GM12878 (cell line): ENCODE results near the gene CD69. TPM values are rescaled to one million over a fixed set of nuclear protein-coding genes. Genes with fewer than 3 reads are reported as not detected.

Source experiments
- BHLHE40 ChIP-seq, 2 experiments: fragments of 450-650 bp in 1 of 2; IDR thresholded peaks; 2 replicates each; pipeline ENCODE4 v1.6.1; 2011 to 2017; ENCODE audit warnings: low read depth in 2 of 2, borderline replicate concordance in 1 of 2, improper control_type of control experiment in 1 of 2, low read length in 1 of 2, mild to moderate bottlenecking in 1 of 2
- BMI1 ChIP-seq: fragments of 450-650 bp; IDR thresholded peaks from 2 replicates; pipeline ENCODE4 v1.6.1; 2016; ENCODE audit warnings: mild to moderate bottlenecking, moderate library complexity, borderline replicate concordance
- CREM ChIP-seq: IDR thresholded peaks from 2 replicates; pipeline ENCODE4 v1.6.1; 2014; ENCODE audit warnings: antibody characterized with exemption, low read depth
- EED ChIP-seq: sonication (generic); IDR thresholded peaks from 2 replicates; pipeline ENCODE4 v1.6.1; 2016; ENCODE audit warnings: antibody characterized with exemption, low read depth
- FOXM1 ChIP-seq: IDR thresholded peaks from 2 replicates; pipeline ENCODE4 v1.6.1; 2012; ENCODE audit warnings: low read depth, mild to moderate bottlenecking, inconsistent platforms, low read length, moderate library complexity
- IRF4 ChIP-seq: IDR thresholded peaks from 2 replicates; pipeline ENCODE4 v1.6.1; 2011; ENCODE audit warnings: low read depth, low read length
- KDM1A ChIP-seq: fragments of 200-600 bp; sonication (generic); IDR thresholded peaks from 2 replicates; pipeline ENCODE4 v1.6.1; 2016; ENCODE audit warnings: borderline replicate concordance
- NBN ChIP-seq: fragments of 450-650 bp; IDR thresholded peaks from 2 replicates; pipeline ENCODE4 v1.6.1; 2016
- NR2F1 ChIP-seq: fragments of 450-650 bp; conservative IDR thresholded peaks from 2 replicates; pipeline ENCODE4 v1.6.1; 2017; ENCODE audit warnings: mild to moderate bottlenecking
- RB1 ChIP-seq: fragments of 450-650 bp; formaldehyde crosslinking; IDR thresholded peaks from 2 replicates; pipeline ENCODE4 v1.6.1; 2017; ENCODE audit warnings: mild to moderate bottlenecking, borderline replicate concordance
- RUNX3 ChIP-seq: IDR thresholded peaks from 2 replicates; pipeline ENCODE4 v1.6.1; 2012; ENCODE audit warnings: low read length, inconsistent platforms
- SMC3 ChIP-seq: IDR thresholded peaks from 2 replicates; pipeline ENCODE4 v1.6.1; 2011; ENCODE audit warnings: low read length, improper control_type of control experiment, borderline replicate concordance
- SPI1 ChIP-seq: IDR thresholded peaks from 2 replicates; pipeline ENCODE4 v1.6.1; 2011; ENCODE audit warnings: low read depth, mild to moderate bottlenecking, low read length, moderate library complexity, borderline replicate concordance; ENCODE audit not compliant: insufficient read depth
- TBL1XR1 ChIP-seq: IDR thresholded peaks from 2 replicates; pipeline ENCODE4 v1.6.1; 2012; ENCODE audit warnings: low read depth, low read length, improper control_type of control experiment
- TCF12 ChIP-seq: IDR thresholded peaks from 2 replicates; pipeline ENCODE4 v1.6.1; 2011; ENCODE audit warnings: low read depth, mild to moderate bottlenecking, low read length
- TCF3 ChIP-seq: IDR thresholded peaks from 2 replicates; pipeline ENCODE4 v1.6.1; 2012; ENCODE audit warnings: low read depth, mild to moderate bottlenecking, low read length, borderline replicate concordance; ENCODE audit not compliant: insufficient read depth
- polyA plus RNA-seq, 11 experiments: library from polyadenylated mRNA; depleted of rRNA in 4 of 11; unstranded in 6 of 11; stranded (reverse) in 5 of 11; fragments of >200 nt; fragmentation: Nextera tagmentation in 4 of 11; fragmentation: Illumina TruSeq in 1 of 11; extraction: Ambion mirVana in 4 of 11; extraction: Trizol in 1 of 11; gene quantifications; 1 replicate in 1 of 11; 2 replicates in 10 of 11; pipeline versions ENCODE4 v1.2.1 to v1.2.3, GENCODE V29; 2011 to 2016; ENCODE audit warnings: inconsistent platforms in 2 of 11, missing spikeins in 2 of 11, low read depth in 1 of 11
- total RNA-seq, 4 experiments: library from RNA; depleted of rRNA in 3 of 4; stranded (reverse); fragments of >200 nt in 3 of 4; fragmentation: Illumina TruSeq in 1 of 4; extraction: Trizol in 1 of 4; gene quantifications; 2 replicates each; pipeline versions ENCODE4 v1.2.1 to v1.2.3, GENCODE V29; 2013 to 2021
- TF ChIP-seq, protein P1 (sequence below): fragments of 450-650 bp; IDR thresholded peaks from 2 replicates; pipeline ENCODE4 v1.6.1; 2017; ENCODE audit warnings: mild to moderate bottlenecking, low read depth, inconsistent platforms; ENCODE audit not compliant: poor library complexity, severe bottlenecking
- TF ChIP-seq, protein P2 (sequence below): fragments of 450-650 bp; IDR thresholded peaks from 2 replicates; pipeline ENCODE4 v1.6.1; 2017; ENCODE audit warnings: mild to moderate bottlenecking, moderate library complexity
- TF ChIP-seq, protein P3 (sequence below), 3 experiments: IDR thresholded peaks in 2 of 3; conservative IDR thresholded peaks in 1 of 3; 2 replicates each; pipeline ENCODE4 v1.5.1; 2011; ENCODE audit warnings: low read depth in 3 of 3, low read length in 3 of 3, mild to moderate bottlenecking in 3 of 3, control low read depth in 2 of 3, moderate library complexity in 2 of 3, inconsistent platforms in 1 of 3, mixed read lengths in 1 of 3; ENCODE audit not compliant: control insufficient read depth in 2 of 3, insufficient read depth in 1 of 3; ENCODE audit errors: extremely low read depth in 1 of 3

The CD69 gene
- total and polyA plus RNA-seq, 10 of the 15 experiments (the other 5 are each of a cell fraction or from before 2014, with no cell fraction given): 7.3 to 156 (median 15.0) TPM

GRCh38 chr12:9797722-9798619 is 37.3 kb upstream of the CD69 start (continued):
- TF ChIP-seq, protein P1, sequence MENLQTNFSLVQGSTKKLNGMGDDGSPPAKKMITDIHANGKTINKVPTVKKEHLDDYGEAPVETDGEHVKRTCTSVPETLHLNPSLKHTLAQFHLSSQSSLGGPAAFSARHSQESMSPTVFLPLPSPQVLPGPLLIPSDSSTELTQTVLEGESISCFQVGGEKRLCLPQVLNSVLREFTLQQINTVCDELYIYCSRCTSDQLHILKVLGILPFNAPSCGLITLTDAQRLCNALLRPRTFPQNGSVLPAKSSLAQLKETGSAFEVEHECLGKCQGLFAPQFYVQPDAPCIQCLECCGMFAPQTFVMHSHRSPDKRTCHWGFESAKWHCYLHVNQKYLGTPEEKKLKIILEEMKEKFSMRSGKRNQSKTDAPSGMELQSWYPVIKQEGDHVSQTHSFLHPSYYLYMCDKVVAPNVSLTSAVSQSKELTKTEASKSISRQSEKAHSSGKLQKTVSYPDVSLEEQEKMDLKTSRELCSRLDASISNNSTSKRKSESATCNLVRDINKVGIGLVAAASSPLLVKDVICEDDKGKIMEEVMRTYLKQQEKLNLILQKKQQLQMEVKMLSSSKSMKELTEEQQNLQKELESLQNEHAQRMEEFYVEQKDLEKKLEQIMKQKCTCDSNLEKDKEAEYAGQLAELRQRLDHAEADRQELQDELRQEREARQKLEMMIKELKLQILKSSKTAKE: peak; percentile 57
- TF ChIP-seq KDM1A (no peak), TCF12 (peak; percentile 93), SMC3 (peak; percentile 99), BMI1 (no peak), EED (0 out of 2 replicates have a peak, but pooled peaks have one; percentile 16), TBL1XR1 (peak; percentile 68), IRF4 (peak; percentile 71; the same call in 1 of the 2 replicates), NBN (peak; percentile 85; the same call in 1 of the 2 replicates), RUNX3 (peak; percentile 80), RB1 (peak; percentile 27; the same call in 1 of the 2 replicates), FOXM1 (0 out of 2 replicates have a peak, but pooled peaks have one; percentile 32), BHLHE40 (IDR thresholded peaks at IDR 0.05; ENCODE audit: borderline replicate concordance in 1 of 2, low read depth in 2 of 2, low read length in 1 of 2) (peak in 1 of 2 experiments; percentile 33; a peak in 1 of 4 replicates), SPI1 (peak; percentile 49; the same call in 1 of the 2 replicates), CREM (0 out of 2 replicates have a peak, but pooled peaks have one; percentile 14), TCF3 (peak; percentile 92; the same call in 1 of the 2 replicates), NR2F1 (no peak)
- TF ChIP-seq, protein P2, sequence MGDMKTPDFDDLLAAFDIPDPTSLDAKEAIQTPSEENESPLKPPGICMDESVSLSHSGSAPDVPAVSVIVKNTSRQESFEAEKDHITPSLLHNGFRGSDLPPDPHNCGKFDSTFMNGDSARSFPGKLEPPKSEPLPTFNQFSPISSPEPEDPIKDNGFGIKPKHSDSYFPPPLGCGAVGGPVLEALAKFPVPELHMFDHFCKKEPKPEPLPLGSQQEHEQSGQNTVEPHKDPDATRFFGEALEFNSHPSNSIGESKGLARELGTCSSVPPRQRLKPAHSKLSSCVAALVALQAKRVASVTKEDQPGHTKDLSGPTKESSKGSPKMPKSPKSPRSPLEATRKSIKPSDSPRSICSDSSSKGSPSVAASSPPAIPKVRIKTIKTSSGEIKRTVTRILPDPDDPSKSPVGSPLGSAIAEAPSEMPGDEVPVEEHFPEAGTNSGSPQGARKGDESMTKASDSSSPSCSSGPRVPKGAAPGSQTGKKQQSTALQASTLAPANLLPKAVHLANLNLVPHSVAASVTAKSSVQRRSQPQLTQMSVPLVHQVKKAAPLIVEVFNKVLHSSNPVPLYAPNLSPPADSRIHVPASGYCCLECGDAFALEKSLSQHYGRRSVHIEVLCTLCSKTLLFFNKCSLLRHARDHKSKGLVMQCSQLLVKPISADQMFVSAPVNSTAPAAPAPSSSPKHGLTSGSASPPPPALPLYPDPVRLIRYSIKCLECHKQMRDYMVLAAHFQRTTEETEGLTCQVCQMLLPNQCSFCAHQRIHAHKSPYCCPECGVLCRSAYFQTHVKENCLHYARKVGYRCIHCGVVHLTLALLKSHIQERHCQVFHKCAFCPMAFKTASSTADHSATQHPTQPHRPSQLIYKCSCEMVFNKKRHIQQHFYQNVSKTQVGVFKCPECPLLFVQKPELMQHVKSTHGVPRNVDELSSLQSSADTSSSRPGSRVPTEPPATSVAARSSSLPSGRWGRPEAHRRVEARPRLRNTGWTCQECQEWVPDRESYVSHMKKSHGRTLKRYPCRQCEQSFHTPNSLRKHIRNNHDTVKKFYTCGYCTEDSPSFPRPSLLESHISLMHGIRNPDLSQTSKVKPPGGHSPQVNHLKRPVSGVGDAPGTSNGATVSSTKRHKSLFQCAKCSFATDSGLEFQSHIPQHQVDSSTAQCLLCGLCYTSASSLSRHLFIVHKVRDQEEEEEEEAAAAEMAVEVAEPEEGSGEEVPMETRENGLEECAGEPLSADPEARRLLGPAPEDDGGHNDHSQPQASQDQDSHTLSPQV: 0 out of 2 replicates have a peak, but pooled peaks have one; percentile 32
- TF ChIP-seq, protein P3, sequence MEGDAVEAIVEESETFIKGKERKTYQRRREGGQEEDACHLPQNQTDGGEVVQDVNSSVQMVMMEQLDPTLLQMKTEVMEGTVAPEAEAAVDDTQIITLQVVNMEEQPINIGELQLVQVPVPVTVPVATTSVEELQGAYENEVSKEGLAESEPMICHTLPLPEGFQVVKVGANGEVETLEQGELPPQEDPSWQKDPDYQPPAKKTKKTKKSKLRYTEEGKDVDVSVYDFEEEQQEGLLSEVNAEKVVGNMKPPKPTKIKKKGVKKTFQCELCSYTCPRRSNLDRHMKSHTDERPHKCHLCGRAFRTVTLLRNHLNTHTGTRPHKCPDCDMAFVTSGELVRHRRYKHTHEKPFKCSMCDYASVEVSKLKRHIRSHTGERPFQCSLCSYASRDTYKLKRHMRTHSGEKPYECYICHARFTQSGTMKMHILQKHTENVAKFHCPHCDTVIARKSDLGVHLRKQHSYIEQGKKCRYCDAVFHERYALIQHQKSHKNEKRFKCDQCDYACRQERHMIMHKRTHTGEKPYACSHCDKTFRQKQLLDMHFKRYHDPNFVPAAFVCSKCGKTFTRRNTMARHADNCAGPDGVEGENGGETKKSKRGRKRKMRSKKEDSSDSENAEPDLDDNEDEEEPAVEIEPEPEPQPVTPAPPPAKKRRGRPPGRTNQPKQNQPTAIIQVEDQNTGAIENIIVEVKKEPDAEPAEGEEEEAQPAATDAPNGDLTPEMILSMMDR (IDR thresholded peaks at IDR 0.05 in 2 of 3, conservative IDR thresholded peaks at IDR 0.05 in 1 of 3; ENCODE audit: control insufficient read depth in 2 of 3, extremely low read depth in 1 of 3, insufficient read depth in 1 of 3, low read depth in 3 of 3, low read length in 3 of 3): peak; percentile 80 to 87 (median 83)
